Stimulated activated CD8-positive, alpha-beta memory T cell treated with anti-CD3 and anti-CD28 coated beads, Interleukin-4, amount 100 ng/mL, for 4 hours (primary cell): ENCODE results near the gene LILRA1.
"Not testable (repeated sequence)": the region's sequence is repeated elsewhere in the genome, so short reads cannot be mapped to it uniquely, and the experiment has no call there.

Source experiments
- DNase-seq, 2 donors: peaks; one replicate each; pipeline ENCODE4 v3.0.0-alpha.2; 2020; ENCODE audit warnings: low read depth in 2 of 2, low spot score in 1 of 2

LILRA1 gene

DNA sequence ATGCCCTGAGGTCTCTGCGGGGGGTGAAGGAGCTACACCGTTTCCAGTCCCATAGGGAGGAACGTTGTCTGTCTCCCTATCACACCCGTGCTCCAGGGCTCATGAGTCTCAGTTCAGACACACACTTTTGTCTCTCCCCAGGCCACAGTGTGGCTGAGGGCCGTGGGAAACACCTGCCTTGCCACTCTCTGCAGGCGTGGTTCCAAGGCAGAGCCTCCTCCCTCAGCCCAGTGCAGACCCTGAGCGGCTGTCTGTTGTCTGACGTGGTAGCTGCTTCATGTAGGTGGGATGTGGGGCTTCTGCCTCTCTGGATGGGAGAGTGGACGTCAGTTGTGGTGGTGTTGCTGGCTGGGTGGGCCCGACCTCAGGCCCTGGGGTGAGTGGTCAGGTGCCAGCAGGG is 30.8 kb downstream of the LILRA1 start:
- DNase-seq: not testable (repeated sequence)

DNA sequence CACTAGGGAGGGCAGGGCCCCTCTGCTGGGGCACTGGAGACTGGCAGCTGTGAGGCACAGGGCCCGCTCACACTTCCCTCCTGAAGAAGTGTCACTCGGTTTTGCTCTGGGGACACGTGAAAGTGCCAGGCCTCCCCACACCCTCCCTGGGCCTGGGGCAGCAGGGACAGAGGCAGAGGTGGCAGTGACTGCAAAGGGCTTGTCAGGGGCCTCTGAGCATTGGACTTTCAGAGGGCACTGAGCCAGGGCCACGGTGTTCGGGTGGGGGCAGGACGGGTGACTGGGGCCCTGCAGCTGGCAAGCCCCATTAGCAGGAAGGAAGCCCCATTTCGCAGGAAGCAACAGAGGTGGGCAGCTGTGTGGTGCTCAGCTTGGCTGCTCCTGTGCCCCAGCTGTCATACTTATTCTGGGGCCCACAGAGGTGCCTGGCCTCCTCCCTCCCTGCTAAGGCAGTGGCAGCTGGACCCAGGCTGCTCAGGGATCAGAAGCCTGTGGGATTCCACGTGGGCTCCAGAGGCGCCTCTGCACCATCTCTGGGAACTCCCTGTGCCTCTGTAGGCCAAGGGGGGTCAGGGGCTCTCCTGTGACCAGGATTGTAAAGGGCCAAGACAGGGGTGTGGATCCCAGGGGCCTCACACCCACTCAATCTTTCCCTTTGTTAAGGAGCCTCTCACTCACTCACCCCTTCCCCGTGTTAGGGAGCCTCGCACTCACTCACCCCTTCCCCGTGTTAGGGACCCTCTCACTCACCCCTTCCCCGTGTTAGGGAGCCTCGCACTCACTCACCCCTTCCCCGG is 31.7 kb downstream of the LILRA1 start:
- DNase-seq: not testable (repeated sequence)

DNA sequence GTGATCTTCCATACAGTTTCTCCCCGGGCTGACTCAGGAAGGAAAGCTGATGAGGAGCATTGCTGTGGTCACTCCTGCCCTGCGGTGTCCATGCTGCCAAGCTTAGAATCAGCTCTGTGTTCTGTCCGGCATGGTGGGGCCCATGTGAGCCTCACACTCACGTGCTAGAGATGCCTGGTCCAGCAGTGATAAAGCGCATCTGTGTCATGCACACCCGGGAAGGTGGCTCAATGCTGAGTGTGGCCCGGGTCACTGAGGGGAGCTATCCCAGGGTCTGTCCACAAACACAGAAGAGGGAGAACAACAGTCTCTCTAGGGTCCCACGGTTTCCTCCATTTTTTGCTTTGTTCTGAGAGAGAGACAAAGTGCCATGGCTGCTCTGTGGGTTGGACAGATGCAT is 33.3 kb downstream of the LILRA1 start:
- no peak for DNase-seq

DNA sequence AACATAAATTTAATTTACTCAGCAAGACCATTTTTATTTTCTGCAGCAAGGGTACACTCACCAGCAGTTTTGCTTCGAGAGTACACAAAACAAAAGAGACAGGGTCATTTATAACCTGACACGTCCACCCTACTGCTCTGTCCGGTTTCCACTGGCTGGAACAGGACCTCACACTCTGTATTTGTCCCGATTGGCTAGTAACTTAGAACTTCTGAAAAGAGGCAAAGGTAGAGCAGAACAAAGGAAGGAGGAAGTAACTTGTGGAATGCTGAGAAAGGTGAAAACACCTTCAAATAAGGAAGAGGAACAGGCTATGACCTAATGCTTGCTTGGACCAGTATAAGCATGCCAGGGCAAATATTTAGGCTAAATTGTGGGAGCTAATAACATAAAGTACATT is 34.5 kb downstream of the LILRA1 start:
- not testable (repeated sequence) for DNase-seq

DNA sequence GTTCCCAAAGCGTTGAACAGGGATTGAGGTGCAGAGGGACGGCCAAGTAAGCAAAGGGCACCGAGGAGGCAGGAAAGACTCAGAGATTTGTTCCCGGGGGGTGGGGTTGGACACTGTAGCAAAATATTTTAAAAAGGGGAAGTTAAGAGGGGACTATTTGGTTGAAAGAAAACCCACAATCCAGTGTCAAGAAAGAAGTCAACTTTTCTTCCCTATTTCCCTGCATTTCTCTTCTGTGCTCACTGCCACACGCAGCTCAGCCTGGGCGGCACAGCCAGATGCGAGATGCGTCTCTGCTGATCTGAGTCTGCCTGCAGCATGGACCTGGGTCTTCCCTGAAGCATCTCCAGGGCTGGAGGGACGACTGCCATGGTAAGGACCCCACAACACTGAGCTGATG is 36.8 kb downstream of the LILRA1 start, which contains the start of gene LILRB1:
TSS of gene LILRB1 (plus strand) at position 223 of the 400 bp plus-strand sequence. CDS start 590 bp downstream, outside the sequence.
- not testable (repeated sequence) for DNase-seq

DNA sequence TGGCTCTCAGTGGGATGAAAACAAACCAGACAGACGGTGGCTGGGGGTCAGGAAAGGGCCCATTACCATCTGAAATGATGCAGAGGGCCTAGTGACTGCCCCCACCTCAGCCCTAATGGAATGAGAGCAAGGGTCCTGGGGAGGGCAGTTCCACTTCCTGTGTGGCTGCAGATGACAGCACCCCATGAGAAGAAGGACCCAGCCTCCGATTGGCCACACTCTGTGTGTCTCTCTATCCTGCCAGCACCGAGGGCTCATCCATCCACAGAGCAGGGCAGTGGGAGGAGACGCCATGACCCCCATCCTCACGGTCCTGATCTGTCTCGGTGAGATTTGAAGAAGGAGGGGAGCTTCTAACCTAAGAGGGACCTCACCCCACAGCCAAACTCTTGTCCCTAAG is 37.4 kb downstream of the LILRA1 start:
- no peak for DNase-seq

DNA sequence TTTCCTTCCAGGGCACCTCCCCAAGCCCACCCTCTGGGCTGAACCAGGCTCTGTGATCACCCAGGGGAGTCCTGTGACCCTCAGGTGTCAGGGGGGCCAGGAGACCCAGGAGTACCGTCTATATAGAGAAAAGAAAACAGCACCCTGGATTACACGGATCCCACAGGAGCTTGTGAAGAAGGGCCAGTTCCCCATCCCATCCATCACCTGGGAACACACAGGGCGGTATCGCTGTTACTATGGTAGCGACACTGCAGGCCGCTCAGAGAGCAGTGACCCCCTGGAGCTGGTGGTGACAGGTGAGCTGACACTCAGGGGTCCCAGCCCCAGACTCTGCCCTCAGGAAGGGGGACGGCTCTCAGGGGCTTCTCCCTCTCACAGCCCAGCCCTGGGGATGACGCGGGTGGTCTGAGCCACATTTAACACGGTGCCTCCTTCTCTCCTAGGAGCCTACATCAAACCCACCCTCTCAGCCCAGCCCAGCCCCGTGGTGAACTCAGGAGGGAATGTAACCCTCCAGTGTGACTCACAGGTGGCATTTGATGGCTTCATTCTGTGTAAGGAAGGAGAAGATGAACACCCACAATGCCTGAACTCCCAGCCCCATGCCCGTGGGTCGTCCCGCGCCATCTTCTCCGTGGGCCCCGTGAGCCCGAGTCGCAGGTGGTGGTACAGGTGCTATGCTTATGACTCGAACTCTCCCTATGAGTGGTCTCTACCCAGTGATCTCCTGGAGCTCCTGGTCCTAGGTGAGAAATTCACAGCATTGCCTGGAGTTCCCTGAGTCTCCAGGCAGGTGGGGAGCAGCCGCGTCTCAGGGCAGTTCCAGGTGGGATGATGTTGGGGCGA is 38.3 kb downstream of the LILRA1 start:
- not testable (repeated sequence) for DNase-seq

DNA sequence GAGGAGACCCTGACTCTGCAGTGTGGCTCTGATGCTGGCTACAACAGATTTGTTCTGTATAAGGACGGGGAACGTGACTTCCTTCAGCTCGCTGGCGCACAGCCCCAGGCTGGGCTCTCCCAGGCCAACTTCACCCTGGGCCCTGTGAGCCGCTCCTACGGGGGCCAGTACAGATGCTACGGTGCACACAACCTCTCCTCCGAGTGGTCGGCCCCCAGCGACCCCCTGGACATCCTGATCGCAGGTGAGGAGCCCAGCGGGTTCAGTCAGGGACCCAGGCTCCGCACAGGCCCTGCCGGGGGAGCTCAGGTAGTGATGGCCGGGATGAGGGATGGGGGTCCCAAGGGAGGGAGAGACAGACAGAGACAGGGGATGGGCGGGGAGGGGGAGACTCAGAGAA is 39.1 kb downstream of the LILRA1 start:
- not testable (repeated sequence) for DNase-seq

DNA sequence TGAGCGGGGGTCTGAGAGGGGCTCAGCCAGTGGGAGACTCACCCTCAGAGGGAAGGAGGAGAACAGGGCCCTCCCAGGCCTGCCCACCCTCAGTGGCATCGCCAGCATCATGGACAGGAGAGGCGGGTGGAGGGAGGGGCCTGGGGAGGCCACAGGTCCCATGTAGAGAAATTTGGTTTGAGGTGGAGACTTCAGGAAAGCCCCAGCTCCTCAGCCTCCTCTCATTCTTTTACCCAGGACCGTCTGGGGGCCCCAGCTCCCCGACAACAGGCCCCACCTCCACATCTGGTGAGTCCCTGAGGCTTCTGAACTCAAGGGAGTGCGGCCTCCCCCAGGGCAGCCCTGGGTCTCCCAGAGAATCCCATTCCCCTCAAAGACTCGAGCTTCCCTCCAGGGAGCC is 40.0 kb downstream of the LILRA1 start:
- DNase-seq: no peak

DNA sequence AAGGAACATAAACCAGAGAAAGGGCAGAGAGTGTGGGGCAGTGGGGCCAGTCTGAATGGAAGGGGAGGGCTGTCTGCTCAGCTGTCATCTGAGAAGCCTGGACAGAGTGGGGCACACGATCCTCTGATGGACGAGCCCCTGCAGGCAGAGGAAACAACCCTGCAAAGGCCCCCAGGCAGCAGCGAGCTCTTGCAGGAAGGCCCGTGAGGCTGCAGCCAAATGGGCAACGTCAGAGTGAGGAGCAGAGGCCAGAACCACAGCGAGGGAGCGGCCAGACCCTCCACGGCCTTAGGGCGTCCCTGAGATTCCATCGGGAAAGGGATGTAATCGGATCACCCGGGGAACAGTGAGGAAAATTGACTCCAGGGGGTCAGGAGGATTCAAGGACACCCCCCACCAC is 42.6 kb downstream of the LILRA1 start:
- not testable (repeated sequence) for DNase-seq

DNA sequence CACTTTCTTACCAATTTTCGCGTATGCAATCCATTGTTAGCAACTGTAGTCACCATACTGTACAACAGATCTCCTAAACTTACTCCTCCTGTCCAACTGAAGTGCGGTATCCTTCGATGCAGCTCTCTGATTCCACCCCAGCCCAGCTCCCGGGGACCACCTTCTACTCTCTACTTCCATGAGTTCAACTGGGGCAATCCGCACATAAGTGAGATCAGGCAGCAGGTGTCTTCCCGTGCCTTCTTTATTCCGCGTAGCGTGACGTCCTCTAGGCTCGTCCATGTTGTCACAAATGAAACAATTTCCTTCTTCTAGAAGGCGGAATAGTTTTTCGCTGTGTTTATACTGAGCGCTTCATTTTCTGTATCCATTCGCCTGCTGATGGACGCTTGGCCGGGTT is 45.3 kb downstream of the LILRA1 start:
- DNase-seq: no peak

DNA sequence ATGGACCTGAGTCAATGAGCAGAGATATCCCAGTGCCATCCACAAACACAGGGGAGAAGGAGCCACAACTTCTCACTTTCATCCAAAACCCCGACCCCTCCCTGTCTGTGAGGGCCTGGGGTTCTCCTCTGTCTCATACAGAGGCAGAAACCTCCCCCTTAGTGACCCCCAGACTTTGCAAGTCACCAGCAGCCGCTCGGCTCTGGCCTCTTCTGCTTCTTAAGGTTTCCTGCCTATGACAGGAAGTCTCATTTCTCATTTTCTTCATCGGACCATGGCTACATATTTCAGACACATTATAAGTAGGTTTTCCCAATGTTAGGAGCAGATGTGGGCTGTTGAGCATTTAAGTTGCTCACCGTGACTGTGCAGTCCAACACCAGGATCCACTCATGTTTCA is 49.5 kb downstream of the LILRA1 start:
- DNase-seq: not testable (repeated sequence)

DNA sequence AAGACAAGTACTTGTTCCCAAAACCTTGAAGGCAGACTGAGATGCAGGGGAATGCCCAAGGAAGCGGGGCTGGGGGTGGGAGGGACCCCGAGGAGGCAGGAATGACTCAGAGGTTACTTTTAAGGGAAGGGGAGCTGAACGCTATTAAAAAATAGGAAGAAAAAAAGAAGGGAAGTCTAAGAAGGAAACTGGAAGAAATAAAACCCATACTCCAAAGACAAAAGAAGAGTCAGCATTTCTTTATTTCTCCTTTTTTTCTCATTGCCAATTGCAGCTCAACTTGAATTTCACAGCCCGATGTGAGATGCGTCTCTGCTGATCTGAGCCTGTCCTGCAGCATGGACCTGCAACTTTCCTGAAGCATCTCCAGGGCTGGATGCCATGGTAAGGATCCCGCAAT is 50.2 kb downstream of the LILRA1 start:
- DNase-seq: not testable (repeated sequence)

DNA sequence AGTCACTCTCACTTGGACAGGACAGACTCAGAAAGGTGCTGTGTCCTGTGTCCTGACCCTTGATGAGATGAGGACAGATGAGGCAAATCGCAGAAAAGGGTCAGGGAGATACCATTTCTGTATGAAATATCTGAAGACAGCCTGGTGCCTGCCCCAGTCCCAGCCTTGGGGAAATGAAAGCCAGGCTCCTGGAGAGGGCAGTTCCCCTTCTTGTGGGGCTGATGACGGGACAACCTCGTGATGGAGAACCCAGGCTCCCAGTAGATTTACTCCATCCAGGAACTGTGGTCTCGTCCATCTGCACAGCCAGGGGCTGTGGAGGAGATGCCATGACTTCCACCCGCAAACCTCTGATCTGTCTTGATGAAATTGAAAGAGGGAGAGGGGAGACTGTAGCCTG is 50.6 kb downstream of the LILRA1 start:
- no peak for DNase-seq

DNA sequence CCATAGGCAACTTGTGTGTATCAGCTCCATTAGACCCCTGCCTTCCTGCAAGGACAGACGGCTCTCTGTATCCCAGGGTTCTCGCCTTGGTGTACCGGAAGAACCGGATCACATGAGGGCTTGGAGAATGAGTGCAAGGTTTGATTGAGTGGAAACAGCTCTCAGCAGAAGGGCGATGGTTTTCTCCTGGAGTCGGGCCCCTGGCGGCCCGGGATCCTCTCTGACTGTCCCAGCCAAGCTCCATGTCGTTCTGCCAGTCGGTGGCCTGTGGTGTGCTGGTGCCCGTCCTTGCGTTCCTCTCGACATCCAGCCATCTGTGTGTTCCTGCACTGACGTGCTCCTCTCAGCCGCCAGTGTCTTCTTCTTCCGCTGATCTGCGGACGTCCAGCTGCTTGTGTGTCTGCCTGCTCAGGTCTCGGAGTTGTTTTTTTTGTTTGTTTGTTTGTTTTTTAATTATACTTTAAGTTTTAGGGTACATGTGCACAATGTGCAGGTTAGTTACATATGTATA is 53.0 kb downstream of the LILRA1 start:
- no peak for DNase-seq

DNA sequence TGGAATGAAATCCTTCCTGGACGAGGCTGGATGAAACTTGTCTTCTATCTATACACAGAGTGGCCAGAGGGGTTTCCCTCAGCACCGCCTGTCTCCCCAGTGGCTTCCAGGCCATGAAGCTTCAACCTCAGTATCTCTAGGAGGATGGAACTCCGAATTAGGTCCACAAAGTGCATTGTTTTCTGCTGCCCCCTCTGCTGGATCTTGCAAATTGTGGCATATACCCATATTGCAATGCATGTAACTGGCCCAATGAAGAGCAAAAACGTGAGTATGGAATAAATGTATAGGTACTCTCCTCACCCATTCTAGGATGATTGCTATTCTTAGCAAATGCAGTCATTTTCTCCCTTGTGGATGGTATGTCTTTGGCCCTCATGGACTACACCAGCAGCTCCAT is 54.7 kb downstream of the LILRA1 start:
- no peak for DNase-seq

DNA sequence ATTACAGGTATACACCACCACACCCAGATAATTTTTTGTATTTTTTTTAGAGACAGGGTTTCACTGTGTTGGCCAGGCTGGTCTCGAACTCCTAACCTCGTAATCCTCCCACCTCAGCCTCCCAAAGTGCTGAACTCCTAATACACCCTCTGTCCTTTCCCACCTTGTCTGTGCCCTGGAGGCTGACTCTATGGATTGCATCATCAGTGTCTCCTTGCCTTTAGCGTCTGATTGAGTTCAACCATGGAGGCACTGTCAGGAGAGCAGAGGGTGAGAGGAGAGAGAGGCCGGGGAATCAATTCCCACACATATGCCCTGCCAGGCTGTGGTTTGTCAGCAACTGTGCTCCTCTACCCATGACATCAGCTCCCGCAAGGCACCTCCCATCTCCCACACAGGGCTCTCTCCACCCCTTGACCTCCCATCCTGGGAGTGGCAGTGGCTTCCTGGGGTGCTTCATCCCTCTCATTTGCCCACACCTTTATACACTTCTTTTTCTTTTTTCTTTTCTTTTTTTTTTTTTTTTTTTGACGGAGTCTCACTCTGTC is 56.8 kb downstream of the LILRA1 start:
- no peak for DNase-seq
